Measurements from ENCODE around the gene RABGAP1L.
"Not testable (repeated sequence)": the region's sequence is repeated elsewhere in the genome, so short reads cannot be mapped to it uniquely, and the experiment has no call there.

Gene RABGAP1L

DNA sequence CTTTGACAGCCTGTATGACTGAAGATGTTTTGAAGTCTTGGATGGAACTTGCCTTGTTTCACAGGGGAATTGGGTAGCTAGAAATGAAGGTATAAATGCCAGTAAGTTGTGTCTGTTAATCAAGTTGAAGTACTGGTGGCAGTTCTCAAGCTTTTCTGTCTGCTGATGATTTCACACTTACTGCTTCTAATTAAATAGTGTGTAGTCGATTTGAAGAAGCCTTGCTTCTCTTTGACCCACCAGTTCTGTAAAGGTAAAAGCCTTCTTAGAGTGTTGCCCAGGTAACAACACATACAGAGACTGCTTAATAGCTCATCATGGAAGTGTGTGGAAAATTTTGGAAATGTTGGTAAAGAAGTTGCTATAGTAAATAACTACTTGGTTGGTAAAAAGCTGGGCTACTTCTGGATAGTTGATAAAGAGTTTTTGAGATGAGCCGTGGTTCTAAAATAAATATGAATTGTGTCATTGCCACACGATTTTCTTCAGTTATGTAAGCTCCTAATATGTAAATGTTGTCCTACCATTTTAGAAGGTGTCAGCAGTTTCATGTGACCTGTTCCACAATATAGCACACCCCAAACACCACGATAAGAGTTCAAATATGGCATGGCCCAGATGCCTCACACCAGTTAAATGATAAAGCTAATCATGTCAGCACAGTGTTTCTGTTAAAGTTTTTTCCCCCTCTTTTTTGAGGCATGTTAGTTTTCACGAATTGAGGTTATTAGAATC, 7.4 kb downstream of the RABGAP1L start:
- Histone ChIP-seq H3K4me3 (ENCODE audit: low read depth, low read length) (no peak overlapping the region), H3K9me3 (no peaks in the 10 kb centered on the region), H3K27me3 (no peaks in the 10 kb centered on the region), H3K36me3 (no peaks in the 10 kb centered on the region), H3K4me1 (no peaks in the 10 kb centered on the region)
- no peak for TF ChIP-seq CTCF (IDR thresholded peaks at IDR 0.05; ENCODE audit: low read depth, low read length)
- DNase-seq, result no peak

DNA sequence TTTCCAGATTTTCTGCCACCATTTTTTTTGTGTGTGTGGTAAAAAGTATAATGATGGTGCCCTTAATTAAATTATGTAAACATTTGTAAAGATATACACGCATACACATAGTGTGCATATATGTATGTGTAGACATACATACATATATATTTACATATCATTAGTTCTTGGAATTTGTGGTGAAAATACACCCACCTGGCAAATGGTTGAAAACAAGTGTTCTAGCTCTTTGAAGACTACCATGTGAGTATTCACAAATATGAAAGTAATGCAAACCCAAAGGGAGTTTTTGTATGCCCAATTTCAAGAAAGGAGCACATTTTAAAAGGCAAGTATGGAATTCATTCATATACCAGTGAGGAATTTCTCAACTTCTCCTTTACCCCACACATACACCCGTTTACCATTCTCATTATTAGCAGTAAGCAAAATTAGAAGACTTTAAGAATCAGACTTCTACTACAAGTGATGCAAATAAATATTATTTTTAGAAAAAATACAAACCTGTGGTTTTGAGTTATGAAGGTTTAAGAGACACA, 8.0 kb downstream of the RABGAP1L start:
- Histone ChIP-seq H3K4me3 (ENCODE audit: low read depth, low read length) (no peak overlapping the region), H3K36me3 (no peaks in the 10 kb centered on the region), H3K27me3 (no peaks in the 10 kb centered on the region), H3K9me3 (no peaks in the 10 kb centered on the region), H3K4me1 (no peaks in the 10 kb centered on the region)
- TF ChIP-seq CTCF (IDR thresholded peaks at IDR 0.05; ENCODE audit: low read depth, low read length), result no peak
- no peak for DNase-seq

GRCh38 chr1:174169342-174169741, 10.0 kb downstream of the RABGAP1L start:
- Histone ChIP-seq H3K27me3 (no peaks in the 10 kb centered on the region), H3K9me3 (no peaks in the 10 kb centered on the region), H3K36me3 (no peaks in the 10 kb centered on the region), H3K4me3 (ENCODE audit: low read depth, low read length) (no peak overlapping the region), H3K4me1 (no peaks in the 10 kb centered on the region)
- DNase-seq, result no peak
- TF ChIP-seq CTCF (IDR thresholded peaks at IDR 0.05; ENCODE audit: low read depth, low read length), result no peak

- H3K36me3 ChIP-seq, result no peaks in the 10 kb centered on the region
- no peaks in the 10 kb centered on the region for H3K4me1 ChIP-seq
- no peak for DNase-seq
- TF ChIP-seq CTCF (IDR thresholded peaks at IDR 0.05; ENCODE audit: low read depth, low read length), result no peak
- H3K4me3 ChIP-seq (ENCODE audit: low read depth, low read length), result no peak overlapping the region
- H3K27me3 ChIP-seq, result no peaks in the 10 kb centered on the region
- H3K9me3 ChIP-seq, result no peaks in the 10 kb centered on the region
These were observed 11.8 kb downstream of the RABGAP1L start for GRCh38 chr1:174171073-174171472.

DNA sequence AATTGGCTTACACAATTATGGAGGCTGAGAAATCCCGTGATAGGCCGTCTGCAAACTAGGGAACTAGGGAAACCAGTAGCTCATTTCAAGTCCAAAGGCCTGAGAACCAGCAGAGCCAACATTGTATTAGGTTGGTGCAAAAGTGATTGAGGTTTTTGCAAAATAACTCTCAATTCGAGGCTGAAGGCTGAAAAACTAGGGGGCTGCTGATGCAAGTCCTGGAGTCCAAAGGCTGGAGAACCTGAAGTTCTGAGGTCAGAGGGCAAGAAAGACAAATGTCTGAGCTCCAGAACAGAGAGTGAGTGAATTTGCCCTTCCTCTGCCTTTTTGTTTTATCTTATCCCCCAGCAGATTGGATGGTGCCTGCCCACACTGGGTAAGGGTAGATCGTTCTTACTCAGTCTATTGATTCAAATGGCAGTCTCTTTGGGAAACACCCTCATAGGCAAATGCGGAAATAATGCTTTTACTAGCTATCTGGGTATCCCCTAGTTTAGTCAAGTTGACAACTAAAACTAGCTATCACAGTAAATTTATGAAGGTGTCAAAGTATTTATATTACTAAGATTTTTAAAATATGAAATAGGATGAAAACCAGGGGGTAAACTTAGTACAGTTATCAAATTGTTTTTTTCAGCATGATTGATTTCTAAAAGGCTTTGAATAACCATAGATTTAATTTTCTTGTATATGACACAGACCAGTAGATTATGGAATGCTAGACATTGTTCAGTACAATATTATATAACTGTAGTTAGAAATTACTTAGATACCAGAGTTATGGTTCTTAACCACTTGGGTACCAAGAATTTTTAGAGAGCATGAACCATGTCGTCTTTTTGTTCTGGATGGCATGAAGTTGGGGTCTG, 15.4 kb downstream of the RABGAP1L start:
- TF ChIP-seq CTCF (IDR thresholded peaks at IDR 0.05; ENCODE audit: low read depth, low read length), result no peak
- peaks cover 2% of the 10 kb centered on the region; the same call in 1 of the 2 replicates for H3K9me3 ChIP-seq
- no peaks in the 10 kb centered on the region for H3K4me1 ChIP-seq
- no peaks in the 10 kb centered on the region for H3K27me3 ChIP-seq
- DNase-seq, result no peak
- no peak overlapping the region for H3K4me3 ChIP-seq (ENCODE audit: low read depth, low read length)
- no peaks in the 10 kb centered on the region for H3K36me3 ChIP-seq

DNA sequence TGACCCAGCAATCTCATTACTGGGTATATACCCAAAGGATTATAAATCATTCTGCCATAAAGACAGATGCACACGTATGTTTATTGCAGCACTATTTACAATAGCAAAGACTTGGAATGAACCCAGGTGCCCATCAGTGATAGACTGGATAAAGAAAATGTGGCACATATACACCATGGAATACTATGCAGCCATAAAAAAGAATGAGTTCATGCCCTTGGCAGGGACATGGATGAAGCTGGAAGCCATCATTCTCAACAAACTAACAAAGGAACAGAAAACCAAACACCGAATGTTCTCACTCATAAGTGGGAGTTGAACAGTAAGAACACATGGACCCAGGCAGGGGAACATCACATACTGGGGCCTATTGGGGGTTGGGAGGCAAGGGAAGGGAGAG, 19.1 kb downstream of the RABGAP1L start:
- not testable (repeated sequence) for H3K27me3 ChIP-seq; H3K36me3 ChIP-seq; H3K4me1 ChIP-seq; H3K4me3 ChIP-seq (ENCODE audit: low read depth, low read length); DNase-seq; H3K9me3 ChIP-seq

Measured in BE2C (cell line).